ENCODE measurements around the gene PHOSPHO1.

- TF ChIP-seq, protein P1, sequence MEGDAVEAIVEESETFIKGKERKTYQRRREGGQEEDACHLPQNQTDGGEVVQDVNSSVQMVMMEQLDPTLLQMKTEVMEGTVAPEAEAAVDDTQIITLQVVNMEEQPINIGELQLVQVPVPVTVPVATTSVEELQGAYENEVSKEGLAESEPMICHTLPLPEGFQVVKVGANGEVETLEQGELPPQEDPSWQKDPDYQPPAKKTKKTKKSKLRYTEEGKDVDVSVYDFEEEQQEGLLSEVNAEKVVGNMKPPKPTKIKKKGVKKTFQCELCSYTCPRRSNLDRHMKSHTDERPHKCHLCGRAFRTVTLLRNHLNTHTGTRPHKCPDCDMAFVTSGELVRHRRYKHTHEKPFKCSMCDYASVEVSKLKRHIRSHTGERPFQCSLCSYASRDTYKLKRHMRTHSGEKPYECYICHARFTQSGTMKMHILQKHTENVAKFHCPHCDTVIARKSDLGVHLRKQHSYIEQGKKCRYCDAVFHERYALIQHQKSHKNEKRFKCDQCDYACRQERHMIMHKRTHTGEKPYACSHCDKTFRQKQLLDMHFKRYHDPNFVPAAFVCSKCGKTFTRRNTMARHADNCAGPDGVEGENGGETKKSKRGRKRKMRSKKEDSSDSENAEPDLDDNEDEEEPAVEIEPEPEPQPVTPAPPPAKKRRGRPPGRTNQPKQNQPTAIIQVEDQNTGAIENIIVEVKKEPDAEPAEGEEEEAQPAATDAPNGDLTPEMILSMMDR (IDR thresholded peaks at IDR 0.05; ENCODE audit: low read depth, low read length): no peak
- TF ChIP-seq POLR2A (IDR thresholded peaks at IDR 0.05; ENCODE audit: extremely low read depth, insufficient read length): no peak
- TF ChIP-seq MAX (IDR thresholded peaks at IDR 0.05; ENCODE audit: low read depth, low read length): no peak
These were observed 30.3 kb upstream of the PHOSPHO1 start for GRCh38 chr17:49260817-49261291.

Measured in NB4 (cell line).